B cell (primary cell): ENCODE measurements around the gene TNNT1. TPM values are rescaled to one million over a fixed set of nuclear protein-coding genes. Genes with fewer than 3 reads are reported as not detected.

Source experiments
- ATAC-seq: fragments of 200-7000 bp; cut with Tn5 transposase; one replicate; pipeline ENCODE4 v1.10.0; 2021; ENCODE audit warnings: low read depth, mild to moderate bottlenecking, moderate number of reproducible peaks, moderate library complexity
- CTCF ChIA-PET: fragments of 350-600 bp; sonication (Branson Sonifier 250); formaldehyde crosslinking; loops from one replicate; lab custom pipeline; 2021; ENCODE audit warnings: antibody characterized with exemption, inconsistent platforms; lab: Charles Lee
- POLR2A ChIA-PET: fragments of 350-600 bp; sonication (Branson Sonifier 250); formaldehyde crosslinking; loops from one replicate; lab custom pipeline; 2021; ENCODE audit warnings: antibody characterized with exemption; lab: Charles Lee
- DNase-seq: peaks from one replicate; pipeline ENCODE4 v3.0.0; 2013
- H2AFZ ChIP-seq: 2 replicates; pipeline ENCODE4 v1.6.1; 2012; ENCODE audit warnings: mild to moderate bottlenecking, low read depth, low read length; ENCODE audit not compliant: insufficient read depth, poor library complexity, severe bottlenecking
- H3K27ac ChIP-seq, 2 donors: 1 replicate in 1 of 2; 2 replicates in 1 of 2; pipeline ENCODE4 v1.5.1; 2012 to 2013; ENCODE audit warnings: low read length in 2 of 2, mild to moderate bottlenecking in 2 of 2, moderate library complexity in 1 of 2
- H3K27me3 ChIP-seq, 4 experiments: fragments of 200-600 bp in 1 of 4; sonication (generic) in 1 of 4; replicated peaks in 1 of 4; 1 replicate in 2 of 4; 2 replicates in 2 of 4; pipeline versions ENCODE4 v1.6.1 to v1.7.0; 2013 to 2016; ENCODE audit warnings: low read length in 3 of 4, mild to moderate bottlenecking in 2 of 4, mixed read lengths in 1 of 4, moderate library complexity in 1 of 4; ENCODE audit not compliant: insufficient read depth in 4 of 4, control insufficient read depth in 3 of 4; ENCODE audit errors: control extremely low read depth in 1 of 4
- H3K36me3 ChIP-seq, 2 experiments: replicated peaks in 1 of 2; 1 replicate in 1 of 2; 2 replicates in 1 of 2; pipeline versions ENCODE4 v1.6.1 to v1.7.1; 2013; ENCODE audit warnings: low read length in 1 of 2; ENCODE audit not compliant: insufficient read depth in 2 of 2, control insufficient read depth in 1 of 2; ENCODE audit errors: control extremely low read depth in 1 of 2, extremely low read depth in 1 of 2
- H3K4me1 ChIP-seq, 2 donors: fragments of 200-600 bp in 1 of 2; sonication (generic) in 1 of 2; 1 replicate in 1 of 2; 2 replicates in 1 of 2; pipeline versions ENCODE4 v1.5.1 to v1.6.1; 2013 to 2017; ENCODE audit warnings: low read length in 2 of 2; ENCODE audit not compliant: control insufficient read depth in 2 of 2, insufficient read depth in 2 of 2
- H3K4me2 ChIP-seq: replicated peaks from 2 replicates; pipeline ENCODE3; 2012; ENCODE audit warnings: mild to moderate bottlenecking, low read depth, low read length; ENCODE audit not compliant: poor library complexity, severe bottlenecking
- H3K4me3 ChIP-seq, 5 experiments: fragments of 200-600 bp in 1 of 5; sonication (generic) in 1 of 5; 1 replicate in 3 of 5; 2 replicates in 2 of 5; pipeline versions ENCODE4 v1.5.1 to v1.7.0; 2011 to 2016; ENCODE audit warnings: low read length in 4 of 5, mild to moderate bottlenecking in 4 of 5, low read depth in 2 of 5, control low read depth in 1 of 5, moderate library complexity in 1 of 5; ENCODE audit not compliant: insufficient read depth in 1 of 5; ENCODE audit errors: control extremely low read depth in 1 of 5, extremely low read depth in 1 of 5
- H3K79me2 ChIP-seq: fragments of 200-600 bp; sonication (generic); one replicate; pipeline ENCODE4 v1.6.0; 2016; ENCODE audit warnings: low read length; ENCODE audit not compliant: control insufficient read depth, insufficient read depth
- H3K9ac ChIP-seq: fragments of 200-600 bp; sonication (generic); 2 replicates; pipeline ENCODE4 v1.6.1; 2017; ENCODE audit warnings: mild to moderate bottlenecking, low read length, moderate library complexity
- H3K9me3 ChIP-seq, 3 donors: one replicate each; pipeline versions ENCODE4 v1.6.1 to v1.7.1; 2013; ENCODE audit warnings: low read length in 2 of 3; ENCODE audit not compliant: control insufficient read depth in 2 of 3, insufficient read depth in 1 of 3; ENCODE audit errors: control extremely low read depth in 1 of 3
- H4K20me1 ChIP-seq: 2 replicates; pipeline ENCODE4 v1.6.0; 2012; ENCODE audit warnings: mild to moderate bottlenecking, low read length; ENCODE audit not compliant: insufficient read depth, control insufficient read depth, poor library complexity, severe bottlenecking
- H3K27ac Mint-ChIP-seq: one replicate; pipeline ENCODE4 v1.8.0; 2021; ENCODE audit warnings: mixed read lengths
- H3K27me3 Mint-ChIP-seq: one replicate; pipeline ENCODE4 v1.8.0; 2021; ENCODE audit warnings: mixed read lengths
- H3K4me1 Mint-ChIP-seq: one replicate; pipeline ENCODE4 v1.8.0; 2021; ENCODE audit warnings: mixed read lengths
- H3K4me3 Mint-ChIP-seq: one replicate; pipeline ENCODE4 v1.8.0; 2021; ENCODE audit warnings: mixed read lengths
- H3K9me3 Mint-ChIP-seq: one replicate; pipeline ENCODE4 v1.8.0; 2022; ENCODE audit warnings: mixed read lengths; ENCODE audit not compliant: insufficient read depth
- CTCF ChIP-seq: fragments of 200-600 bp; IDR thresholded peaks from one replicate; pipeline ENCODE4 v1.8.0; 2022; ENCODE audit warnings: antibody characterized with exemption, mild to moderate bottlenecking
- EZH2 ChIP-seq: IDR thresholded peaks from 2 replicates; pipeline ENCODE4 v1.6.1; 2012; ENCODE audit warnings: borderline replicate concordance, low read depth, mild to moderate bottlenecking, moderate library complexity, low read length; ENCODE audit not compliant: insufficient read depth, poor library complexity, severe bottlenecking
- WGBS: methylation state at CpG from one replicate; pipeline ENCODE4 v1.1.5; 2013; ENCODE audit warnings: missing lambda C conversion rate; ENCODE audit not compliant: insufficient coverage; 5-methylcytosine and 5-hydroxymethylcytosine counted together
- intact Hi-C: fragments of 100-400 bp; cut with micrococcal nuclease; formaldehyde crosslinking; loops from one replicate; pipeline ENCODE4 v1.10.0; 2022
- polyA plus RNA-seq: library from polyadenylated mRNA; depleted of rRNA; stranded (reverse); fragments of >200 nt; gene quantifications from 2 replicates; pipeline ENCODE4 v1.2.3, GENCODE V29; 2012
- total RNA-seq, 2 donors: library from RNA; stranded (reverse); fragments of 120-200 nt in 1 of 2; gene quantifications; 1 replicate in 1 of 2; 2 replicates in 1 of 2; pipeline versions ENCODE4 v1.2.3 to v1.2.4, GENCODE V29; 2013 to 2022

TNNT1 gene
- total and polyA plus RNA-seq, 2 donors (not counting 1 experiment from before 2014, with no cell fraction given), result not detected

GRCh38 chr19:55193481-55193880 is 44.5 kb upstream of the TNNT1 start:
- H4K20me1 ChIP-seq, result no peaks in the 10 kb centered on the region
- peaks cover 26% of the 10 kb centered on the region for H3K27me3 Mint-ChIP-seq
- no peak overlapping the region for H3K4me2 ChIP-seq
- CTCF ChIA-PET, result no interaction called here
- H3K79me2 ChIP-seq, result no peaks in the 10 kb centered on the region
- no peak overlapping the region for H3K9ac ChIP-seq
- no peaks in the 10 kb centered on the region for H3K9me3 Mint-ChIP-seq
- intact Hi-C loops, result no loop called here
- H3K27ac ChIP-seq, result no peak overlapping the region
- H2AFZ ChIP-seq, result no peak overlapping the region
- H3K27ac Mint-ChIP-seq, result no peak overlapping the region
- no peaks in the 10 kb centered on the region for H3K36me3 ChIP-seq
- POLR2A ChIA-PET, result no interaction called here
- ATAC-seq, result no peak
- H3K27me3 ChIP-seq, result peaks cover 0 to 8% (median 0%) of the 10 kb centered on the region in 4 experiments
- no peak overlapping the region for H3K4me3 ChIP-seq
- DNase-seq, result no peak
- no peaks in the 10 kb centered on the region for H3K4me1 ChIP-seq
- H3K9me3 ChIP-seq, result peaks cover 0 to 8% (median 0%) of the 10 kb centered on the region in 3 donors
- WGBS, result 90% methylated on average over 11 of the region's 12 CpGs
- TF ChIP-seq EZH2, result no peak
- no peak for TF ChIP-seq CTCF
- H3K4me3 Mint-ChIP-seq, result no peak overlapping the region
- H3K4me1 Mint-ChIP-seq, result no peaks in the 10 kb centered on the region

DNA sequence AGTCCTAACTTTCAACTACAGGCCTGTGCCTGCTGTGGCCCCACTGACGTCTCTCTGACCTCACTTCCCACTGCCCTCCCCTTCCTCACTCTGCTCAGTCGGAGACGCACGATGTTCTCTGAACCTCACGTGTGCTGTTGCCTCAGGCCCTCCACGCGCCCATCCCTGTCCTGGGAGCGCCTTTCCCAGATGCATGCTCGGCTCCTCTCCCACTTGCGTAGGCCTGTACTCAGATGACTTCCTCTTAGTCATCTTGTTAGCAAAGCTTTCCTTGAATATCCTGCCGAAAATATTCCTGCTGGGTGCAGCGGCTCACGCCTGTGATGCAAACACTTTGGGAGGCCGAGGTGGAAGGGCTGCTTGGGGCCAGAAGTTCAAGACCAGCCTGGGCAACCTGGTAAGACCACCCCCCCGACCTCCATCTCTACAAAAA is 40.4 kb upstream of the TNNT1 start:
- WGBS, result 82% methylated on average over 14 of the region's 15 CpGs
- intact Hi-C loops, result no loop called here
- Mint-ChIP-seq H3K27ac (no peak overlapping the region), H3K4me1 (no peaks in the 10 kb centered on the region), H3K27me3 (peaks cover 20% of the 10 kb centered on the region), H3K9me3 (no peaks in the 10 kb centered on the region), H3K4me3 (no peak overlapping the region)
- no peak for DNase-seq
- Histone ChIP-seq H3K79me2 (no peaks in the 10 kb centered on the region), H4K20me1 (no peaks in the 10 kb centered on the region), H3K27ac (no peak overlapping the region), H3K4me3 (no peak overlapping the region), H2AFZ (no peak overlapping the region), H3K36me3 (no peaks in the 10 kb centered on the region), H3K27me3 (peaks cover 0 to 14% (median 0%) of the 10 kb centered on the region in 4 experiments), H3K4me1 (no peaks in the 10 kb centered on the region), H3K9me3 (no peaks in the 10 kb centered on the region), H3K4me2 (no peak overlapping the region), H3K9ac (no peak overlapping the region)
- TF ChIP-seq EZH2, result no peak
- no peak for TF ChIP-seq CTCF
- POLR2A ChIA-PET, result no interaction called here
- CTCF ChIA-PET, result no interaction called here
- ATAC-seq, result no peak
